Hepatocyte (in vitro differentiated cells): Measurements from ENCODE around the gene CTNNA3. TPM values are rescaled to one million over a fixed set of nuclear protein-coding genes. Genes with fewer than 3 reads are reported as not detected.

Source experiments
- DNase-seq: peaks from one replicate; pipeline ENCODE4 v3.0.0-alpha.2; 2016; ENCODE audit warnings: low spot score
- H2AFZ ChIP-seq: fragments of 200-600 bp; sonication (generic); 2 replicates; pipeline ENCODE4 v1.6.0; 2016; ENCODE audit warnings: antibody characterized with exemption, mild to moderate bottlenecking
- H3K27ac ChIP-seq: fragments of 200-600 bp; sonication (generic); 2 replicates; pipeline ENCODE4 v1.5.1; 2016; ENCODE audit warnings: mild to moderate bottlenecking
- H3K27me3 ChIP-seq: fragments of 200-600 bp; sonication (generic); 2 replicates; pipeline ENCODE4 v1.6.1; 2016
- H3K36me3 ChIP-seq: fragments of 200-600 bp; sonication (generic); replicated peaks from 2 replicates; pipeline ENCODE4 v1.5.1; 2016; ENCODE audit warnings: low read depth; ENCODE audit not compliant: insufficient read depth
- H3K4me1 ChIP-seq: fragments of 200-600 bp; sonication (generic); 2 replicates; pipeline ENCODE4 v1.5.1; 2016; ENCODE audit warnings: mild to moderate bottlenecking, moderate library complexity; ENCODE audit not compliant: insufficient read depth
- H3K4me2 ChIP-seq: fragments of 200-600 bp; sonication (generic); 2 replicates; pipeline ENCODE4 v1.6.0; 2016
- H3K4me3 ChIP-seq: fragments of 200-600 bp; sonication (generic); 2 replicates; pipeline ENCODE4 v1.5.1; 2016; ENCODE audit warnings: mild to moderate bottlenecking
- H3K79me2 ChIP-seq: fragments of 200-600 bp; sonication (generic); 2 replicates; pipeline ENCODE4 v1.6.0; 2017; ENCODE audit warnings: mild to moderate bottlenecking
- H3K9me2 ChIP-seq: fragments of 200-600 bp; sonication (generic); replicated peaks from 2 replicates; pipeline ENCODE4 v1.6.0; 2017; ENCODE audit warnings: mild to moderate bottlenecking; ENCODE audit not compliant: insufficient read depth
- H3K9me3 ChIP-seq: fragments of 200-600 bp; sonication (generic); 2 replicates; pipeline ENCODE4 v1.5.1; 2016; ENCODE audit warnings: low read depth, mild to moderate bottlenecking
- H4K20me1 ChIP-seq: fragments of 200-600 bp; sonication (generic); 2 replicates; pipeline ENCODE4 v1.6.0; 2016; ENCODE audit warnings: mild to moderate bottlenecking; ENCODE audit not compliant: insufficient read depth, poor library complexity, severe bottlenecking
- CTCF ChIP-seq: fragments of 200-600 bp; sonication (generic); IDR thresholded peaks from 2 replicates; pipeline ENCODE4 v1.5.1; 2016; ENCODE audit warnings: antibody characterized with exemption, mild to moderate bottlenecking; ENCODE audit not compliant: poor library complexity
- EZH2 ChIP-seq: fragments of 200-600 bp; sonication (generic); IDR thresholded peaks from 2 replicates; pipeline ENCODE4 v1.6.1; 2016; ENCODE audit warnings: antibody characterized with exemption, mild to moderate bottlenecking, borderline replicate concordance
- EZH2phosphoT487 ChIP-seq: fragments of 200-600 bp; sonication (generic); IDR thresholded peaks from one replicate; pipeline ENCODE4 v1.6.1; 2018; ENCODE audit warnings: antibody characterized with exemption, mild to moderate bottlenecking, low read depth, moderate library complexity; ENCODE audit not compliant: unreplicated experiment, severe bottlenecking
- WGBS: methylation state at CpG from one replicate; pipeline ENCODE4 v1.1.6; 2016; ENCODE audit warnings: low lambda C conversion rate; ENCODE audit errors: missing lambda C conversion rate; 5-methylcytosine and 5-hydroxymethylcytosine counted together
- polyA plus RNA-seq: library from polyadenylated mRNA; unstranded; fragments of >200 nt; fragmentation: Nextera tagmentation; extraction: Ambion mirVana; gene quantifications from 2 replicates; pipeline ENCODE4 v1.2.1, GENCODE V29; 2016
- total RNA-seq: library from RNA; depleted of rRNA; stranded (reverse); fragments of >200 nt; gene quantifications from 2 replicates; pipeline ENCODE4 v1.2.3, GENCODE V29; 2014

CTNNA3 gene
- total and polyA plus RNA-seq, 2 experiments from 2014 or later = 12.9 to 25.9 TPM

- H4K20me1 ChIP-seq = no peaks in the 10 kb centered on the region
- H3K4me3 ChIP-seq = no peak overlapping the region
- H3K9me3 ChIP-seq = no peaks in the 10 kb centered on the region
- H2AFZ ChIP-seq = no peak overlapping the region
- TF ChIP-seq CTCF (no peak), EZH2phosphoT487 (no peak), EZH2 (no peak)
- no peaks in the 10 kb centered on the region for H3K79me2 ChIP-seq
- H3K4me1 ChIP-seq = no peaks in the 10 kb centered on the region
- no peak overlapping the region for H3K4me2 ChIP-seq
- no peak for DNase-seq
- H3K9me2 ChIP-seq = no peaks in the 10 kb centered on the region
- H3K27me3 ChIP-seq = no peaks in the 10 kb centered on the region
- H3K36me3 ChIP-seq = no peaks in the 10 kb centered on the region
- no peak overlapping the region for H3K27ac ChIP-seq
- WGBS = 58% methylated on average over 3 of the region's 3 CpGs
Measured at GRCh38 chr10:66803174-66803573, 892.8 kb downstream of the CTNNA3 start.

GRCh38 chr10:66799474-66799873 is 896.5 kb downstream of the CTNNA3 start:
- Histone ChIP-seq H3K79me2 (no peaks in the 10 kb centered on the region), H3K4me3 (no peak overlapping the region), H3K9me3 (no peaks in the 10 kb centered on the region), H3K4me2 (peak overlapping the region; percentile 22), H3K9me2 (no peaks in the 10 kb centered on the region), H4K20me1 (no peaks in the 10 kb centered on the region), H3K4me1 (no peaks in the 10 kb centered on the region), H3K27me3 (no peaks in the 10 kb centered on the region), H3K36me3 (no peaks in the 10 kb centered on the region), H3K27ac (no peak overlapping the region), H2AFZ (peak overlapping the region; percentile 3)
- no peak for TF ChIP-seq CTCF
- TF ChIP-seq EZH2phosphoT487 = no peak
- no peak for TF ChIP-seq EZH2
- DNase-seq = no peak
- 92% methylated on average over 2 of the region's 2 CpGs for WGBS

DNA sequence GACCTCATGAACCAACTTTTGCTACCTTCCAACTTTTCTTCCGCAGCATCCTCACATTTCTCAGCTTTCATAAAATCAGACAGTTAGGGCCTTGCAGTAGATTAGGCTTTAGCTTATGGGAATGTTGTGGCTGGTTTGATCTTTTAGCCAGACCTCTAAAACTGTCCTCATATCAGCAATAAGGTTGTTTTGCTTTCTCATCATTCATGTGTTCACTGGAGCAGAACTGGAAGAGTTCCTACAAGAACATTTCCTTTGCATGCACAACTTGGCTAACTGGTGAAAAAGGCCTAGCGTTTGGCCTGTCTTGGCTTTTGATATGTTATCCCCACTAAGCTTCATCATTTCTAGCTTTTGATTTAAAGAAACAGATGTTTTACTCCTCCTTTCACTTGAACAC is 900.1 kb downstream of the CTNNA3 start:
- H3K79me2 ChIP-seq = no peaks in the 10 kb centered on the region
- H3K9me2 ChIP-seq = no peaks in the 10 kb centered on the region
- no peaks in the 10 kb centered on the region for H3K36me3 ChIP-seq
- DNase-seq = no peak
- no peaks in the 10 kb centered on the region for H4K20me1 ChIP-seq
- H3K4me3 ChIP-seq = no peak overlapping the region
- H3K4me1 ChIP-seq = no peaks in the 10 kb centered on the region
- H3K27me3 ChIP-seq = no peaks in the 10 kb centered on the region
- WGBS = 88% methylated on average over 2 of the region's 2 CpGs
- no peak for TF ChIP-seq CTCF
- no peak for TF ChIP-seq EZH2phosphoT487
- no peak for TF ChIP-seq EZH2
- no peaks in the 10 kb centered on the region for H3K9me3 ChIP-seq
- H3K4me2 ChIP-seq = no peak overlapping the region
- H2AFZ ChIP-seq = no peak overlapping the region
- H3K27ac ChIP-seq = no peak overlapping the region

GRCh38 chr10:66792441-66792840 is 903.6 kb downstream of the CTNNA3 start:
- Histone ChIP-seq H3K9me3 (no peaks in the 10 kb centered on the region), H3K4me2 (no peak overlapping the region), H4K20me1 (no peaks in the 10 kb centered on the region), H3K9me2 (no peaks in the 10 kb centered on the region), H3K27ac (no peak overlapping the region), H3K79me2 (no peaks in the 10 kb centered on the region), H3K4me3 (no peak overlapping the region), H3K27me3 (no peaks in the 10 kb centered on the region), H3K4me1 (no peaks in the 10 kb centered on the region), H3K36me3 (no peaks in the 10 kb centered on the region), H2AFZ (no peak overlapping the region)
- no peak for TF ChIP-seq EZH2phosphoT487
- no peak for TF ChIP-seq EZH2
- TF ChIP-seq CTCF = no peak
- DNase-seq = no peak
